Measurements from ENCODE around the gene ZSWIM4.
"Not testable (repeated sequence)": the region's sequence is repeated elsewhere in the genome, so short reads cannot be mapped to it uniquely, and the experiment has no call there.

The ZSWIM4 gene

DNA sequence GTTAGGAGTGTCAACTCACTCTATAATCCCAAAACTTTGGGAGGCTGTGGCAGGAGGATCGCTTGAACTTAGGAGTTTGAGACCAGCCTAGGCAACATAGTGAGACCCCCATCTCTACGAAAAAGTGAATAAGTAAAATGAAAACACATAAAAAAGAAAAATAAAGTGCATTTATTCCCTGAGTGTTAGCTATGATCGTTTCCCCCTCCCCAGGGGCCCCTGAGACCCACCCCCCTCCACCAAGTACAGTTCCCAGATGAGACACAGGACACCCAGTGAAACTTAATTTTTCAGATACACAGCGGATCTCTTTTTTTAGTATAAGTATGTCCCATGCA is 53.1 kb downstream of the ZSWIM4 start:
- no peaks in the 10 kb centered on the region for H3K9me3 ChIP-seq (ENCODE audit: control insufficient read depth in 1 of 2, low read length in 2 of 2)
- H3K36me3 ChIP-seq (ENCODE audit: control insufficient read depth in 1 of 2, insufficient read depth in 2 of 2, low read length in 2 of 2): peaks cover 0 to 26% of the 10 kb centered on the region in 2 donors
- no peak overlapping the region for H3K4me3 ChIP-seq (ENCODE audit: low read depth in 1 of 2, low read length in 2 of 2)
- H3K27me3 ChIP-seq (ENCODE audit: low read depth, low read length): no peaks in the 10 kb centered on the region
- H3K4me1 ChIP-seq (ENCODE audit: control insufficient read depth in 1 of 2, insufficient read depth in 2 of 2, low read length in 2 of 2): peaks cover 14 to 34% of the 10 kb centered on the region in 2 donors
- peak overlapping the region; percentile 99 for H3K27ac ChIP-seq (ENCODE audit: low read length)

DNA sequence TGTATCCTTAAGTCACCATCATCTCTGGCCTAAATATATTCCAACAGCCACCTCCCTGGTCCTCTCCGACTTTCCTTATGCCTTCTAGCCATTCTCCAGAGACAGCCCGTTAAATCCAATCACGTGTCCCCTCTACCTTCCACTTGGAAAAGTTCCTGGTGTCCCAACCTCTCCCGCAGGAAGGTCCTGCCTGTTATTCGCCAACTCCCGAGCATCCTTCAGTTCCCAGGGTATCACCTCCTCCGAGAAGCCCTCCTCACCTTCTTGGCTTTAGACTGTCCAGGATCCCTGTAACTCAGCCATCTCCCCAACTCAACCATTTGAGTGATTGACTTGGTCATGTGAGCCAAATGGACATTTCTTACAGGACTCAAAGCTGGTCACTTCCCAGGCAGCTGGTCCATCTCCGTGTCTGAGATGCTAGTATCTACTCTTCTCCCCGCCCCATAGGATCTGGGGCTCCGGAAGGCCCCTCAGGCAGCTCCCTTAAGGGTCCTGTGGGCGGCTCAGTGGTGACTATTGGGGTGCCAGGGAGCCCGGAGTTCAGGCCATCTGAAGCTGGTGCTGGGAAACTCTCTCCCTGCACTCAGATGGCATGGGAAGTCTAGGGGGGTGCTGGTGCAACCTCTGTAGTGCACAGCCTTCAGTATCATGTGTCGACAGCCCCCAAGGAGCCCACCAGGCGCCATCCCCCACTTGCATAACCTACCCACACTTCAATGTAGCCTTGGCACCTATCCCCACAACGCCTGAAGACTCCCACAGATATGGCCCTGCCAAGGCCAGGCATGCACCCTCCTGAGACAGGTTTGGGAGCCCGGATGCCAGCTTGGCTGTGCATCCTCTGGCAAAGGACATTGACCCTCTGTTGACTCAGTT is 53.8 kb downstream of the ZSWIM4 start:
- Histone ChIP-seq H3K27ac (ENCODE audit: low read length) (peak overlapping the region; percentile 84), H3K4me1 (ENCODE audit: control insufficient read depth in 1 of 2, insufficient read depth in 2 of 2, low read length in 2 of 2) (peaks cover 9 to 27% of the 10 kb centered on the region in 2 donors), H3K36me3 (ENCODE audit: control insufficient read depth in 1 of 2, insufficient read depth in 2 of 2, low read length in 2 of 2) (peaks cover 0 to 26% of the 10 kb centered on the region in 2 donors), H3K9me3 (ENCODE audit: control insufficient read depth in 1 of 2, low read length in 2 of 2) (no peaks in the 10 kb centered on the region), H3K4me3 (ENCODE audit: low read depth in 1 of 2, low read length in 2 of 2) (peak overlapping the region in 1 of 2 donors; percentile 6), H3K27me3 (ENCODE audit: low read depth, low read length) (no peaks in the 10 kb centered on the region)

DNA sequence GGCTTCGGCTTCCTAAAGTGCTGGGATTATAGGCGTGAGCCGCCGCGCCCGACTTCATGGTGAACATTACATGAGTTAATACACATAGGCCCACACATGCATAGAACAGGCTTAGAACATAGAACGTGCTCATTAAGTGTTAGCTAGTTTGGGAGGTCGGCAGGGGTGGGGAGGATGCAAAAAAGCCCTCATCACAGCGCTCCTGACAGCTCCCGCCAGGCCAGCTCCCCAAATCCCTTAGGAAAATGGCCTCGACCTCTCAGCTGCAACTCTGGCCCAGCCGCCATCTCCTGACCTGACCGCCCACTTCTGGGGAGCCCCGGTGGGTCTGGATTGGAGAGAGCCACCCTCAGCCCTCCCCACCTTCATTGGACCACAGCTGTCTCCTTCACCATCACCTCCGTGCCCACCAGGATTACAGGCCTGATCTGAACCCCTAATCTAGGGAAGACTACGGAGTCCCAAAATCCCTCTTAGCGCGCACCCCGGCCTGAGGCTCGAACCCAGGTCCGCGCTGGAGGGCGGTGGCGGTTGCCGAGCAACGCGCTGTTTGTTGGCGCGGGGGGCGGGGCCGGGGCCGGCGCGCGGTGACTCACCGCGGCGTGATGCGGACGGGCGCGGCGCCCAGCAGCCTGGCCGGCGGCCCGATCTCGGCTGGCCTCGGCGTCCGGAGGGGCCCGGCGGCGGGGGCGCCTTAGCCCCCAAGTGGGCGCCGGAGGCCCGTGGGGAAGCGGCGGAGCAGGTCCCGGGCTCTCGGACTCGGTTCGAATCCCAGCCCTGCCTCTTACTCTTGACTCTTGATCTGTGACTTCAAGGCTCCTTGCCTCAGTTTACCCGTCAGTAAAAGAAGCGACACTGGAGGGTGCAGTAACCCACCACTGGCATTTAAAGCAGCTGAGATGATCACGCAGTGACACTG is 55.0 kb downstream of the ZSWIM4 start:
- Histone ChIP-seq H3K27ac (ENCODE audit: low read length) (peak overlapping the region; percentile 98), H3K4me1 (ENCODE audit: control insufficient read depth in 1 of 2, insufficient read depth in 2 of 2, low read length in 2 of 2) (peaks cover 9 to 24% of the 10 kb centered on the region in 2 donors), H3K9me3 (ENCODE audit: control insufficient read depth in 1 of 2, low read length in 2 of 2) (no peaks in the 10 kb centered on the region), H3K4me3 (ENCODE audit: low read depth in 1 of 2, low read length in 2 of 2) (peak overlapping the region; percentile 36 to 57), H3K36me3 (ENCODE audit: control insufficient read depth in 1 of 2, insufficient read depth in 2 of 2, low read length in 2 of 2) (peaks cover 0 to 26% of the 10 kb centered on the region in 2 donors), H3K27me3 (ENCODE audit: low read depth, low read length) (no peaks in the 10 kb centered on the region)

DNA sequence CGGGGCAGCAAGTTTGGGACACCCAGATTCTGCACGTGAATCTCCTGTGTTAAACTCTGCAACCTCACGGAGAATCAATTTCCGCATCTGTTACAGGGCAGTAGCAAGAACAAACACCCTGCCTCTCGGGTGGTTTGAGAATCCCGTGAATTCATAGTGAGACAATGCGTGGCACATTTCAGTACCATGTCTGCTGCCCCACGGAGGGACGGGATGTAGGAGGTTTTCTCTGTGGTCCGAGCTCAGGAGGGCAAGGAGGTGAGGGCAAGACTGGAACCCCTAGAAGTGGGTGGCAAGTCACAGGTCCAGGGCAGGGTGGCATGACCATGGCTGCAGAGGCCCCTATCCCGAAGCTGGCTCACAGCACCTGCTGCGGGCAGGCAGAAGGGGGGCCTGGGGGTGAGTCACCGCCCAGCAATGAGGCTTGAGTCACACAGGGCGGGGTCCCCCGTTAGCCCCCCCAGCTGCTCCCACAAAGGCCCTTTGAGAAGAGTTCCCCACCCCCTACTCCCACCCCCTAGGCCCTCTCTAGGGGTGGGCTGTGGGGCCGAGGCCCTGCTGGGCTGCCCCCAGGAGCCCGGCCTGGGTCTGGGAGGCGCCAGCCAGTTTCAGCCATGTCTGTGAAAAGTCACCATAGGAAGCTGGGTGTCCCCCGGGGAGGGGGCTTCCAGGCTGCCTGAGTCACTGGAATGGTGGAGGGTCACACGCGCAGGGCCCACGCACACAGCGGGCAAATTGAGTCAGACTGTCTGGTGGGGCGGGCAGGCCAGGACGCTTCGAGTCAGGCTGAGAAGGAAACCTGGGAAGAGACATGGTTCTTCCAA is 55.9 kb downstream of the ZSWIM4 start:
- H3K36me3 ChIP-seq (ENCODE audit: control insufficient read depth in 1 of 2, insufficient read depth in 2 of 2, low read length in 2 of 2): peaks cover 0 to 24% of the 10 kb centered on the region in 2 donors
- peaks cover 9 to 24% of the 10 kb centered on the region in 2 donors for H3K4me1 ChIP-seq (ENCODE audit: control insufficient read depth in 1 of 2, insufficient read depth in 2 of 2, low read length in 2 of 2)
- no peaks in the 10 kb centered on the region for H3K27me3 ChIP-seq (ENCODE audit: low read depth, low read length)
- peak overlapping the region; percentile 98 for H3K27ac ChIP-seq (ENCODE audit: low read length)
- no peaks in the 10 kb centered on the region for H3K9me3 ChIP-seq (ENCODE audit: control insufficient read depth in 1 of 2, low read length in 2 of 2)
- H3K4me3 ChIP-seq (ENCODE audit: low read depth in 1 of 2, low read length in 2 of 2): peak overlapping the region; percentile 36 to 57

DNA sequence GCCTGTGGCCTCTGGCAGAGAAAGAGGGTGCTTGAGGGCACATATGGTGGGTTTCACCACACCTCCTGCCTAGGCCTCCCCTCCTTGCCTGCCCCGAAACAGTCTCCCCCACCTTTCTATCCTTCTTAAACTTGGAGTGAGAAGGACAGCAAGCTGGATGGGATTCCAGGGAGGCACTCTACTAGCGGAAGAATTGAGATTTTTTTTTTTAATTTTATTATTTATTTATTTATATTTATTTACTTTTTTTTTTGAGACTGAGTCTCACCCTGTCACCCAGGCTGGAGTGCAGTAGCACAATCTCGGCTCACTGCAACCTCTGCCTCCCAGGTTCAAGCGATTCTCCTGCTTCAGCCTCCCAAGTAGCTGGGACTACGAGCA is 56.5 kb downstream of the ZSWIM4 start:
- Histone ChIP-seq H3K4me1 (ENCODE audit: control insufficient read depth in 1 of 2, insufficient read depth in 2 of 2, low read length in 2 of 2) (peaks cover 9 to 24% of the 10 kb centered on the region in 2 donors), H3K4me3 (ENCODE audit: low read depth in 1 of 2, low read length in 2 of 2) (peak overlapping the region in 1 of 2 donors; percentile 36), H3K36me3 (ENCODE audit: control insufficient read depth in 1 of 2, insufficient read depth in 2 of 2, low read length in 2 of 2) (peaks cover 0 to 20% of the 10 kb centered on the region in 2 donors), H3K27ac (ENCODE audit: low read length) (peak overlapping the region; percentile 98)
- H3K27me3 ChIP-seq (ENCODE audit: low read depth, low read length); H3K9me3 ChIP-seq (ENCODE audit: control insufficient read depth in 1 of 2, low read length in 2 of 2): not testable (repeated sequence)

DNA sequence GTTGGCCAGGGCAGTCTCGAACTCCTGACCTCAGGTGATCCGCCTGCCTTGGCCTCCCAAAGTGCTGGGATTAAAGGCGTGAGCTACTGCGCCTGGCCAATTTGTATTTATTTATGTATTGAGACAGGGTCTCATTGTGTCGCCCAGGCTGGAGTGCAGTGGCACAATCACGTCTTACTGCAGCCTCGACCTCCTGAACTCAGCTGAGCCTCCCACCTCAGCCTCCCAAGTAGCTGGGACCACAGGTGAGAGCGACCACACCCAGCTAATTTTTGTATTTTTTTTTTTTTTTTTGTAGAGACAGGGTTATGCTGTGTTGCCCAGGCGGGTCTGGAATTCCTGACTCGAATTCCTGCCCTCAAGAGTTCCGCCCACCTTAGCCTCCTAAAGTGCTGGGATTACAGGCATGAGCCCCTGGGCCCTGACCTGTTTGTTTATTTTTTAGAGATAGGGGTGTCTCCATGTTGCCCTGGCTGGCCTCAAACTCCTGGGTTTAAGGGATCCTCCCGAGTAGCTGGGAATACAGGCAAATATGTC is 57.0 kb downstream of the ZSWIM4 start:
- not testable (repeated sequence) for H3K27me3 ChIP-seq (ENCODE audit: low read depth, low read length); H3K27ac ChIP-seq (ENCODE audit: low read length); H3K9me3 ChIP-seq (ENCODE audit: control insufficient read depth in 1 of 2, low read length in 2 of 2); H3K4me3 ChIP-seq (ENCODE audit: low read depth in 1 of 2, low read length in 2 of 2)
- Histone ChIP-seq H3K4me1 (ENCODE audit: control insufficient read depth in 1 of 2, insufficient read depth in 2 of 2, low read length in 2 of 2) (peaks cover 9 to 24% of the 10 kb centered on the region in 2 donors), H3K36me3 (ENCODE audit: control insufficient read depth in 1 of 2, insufficient read depth in 2 of 2, low read length in 2 of 2) (peaks cover 0 to 15% of the 10 kb centered on the region in 2 donors)

DNA sequence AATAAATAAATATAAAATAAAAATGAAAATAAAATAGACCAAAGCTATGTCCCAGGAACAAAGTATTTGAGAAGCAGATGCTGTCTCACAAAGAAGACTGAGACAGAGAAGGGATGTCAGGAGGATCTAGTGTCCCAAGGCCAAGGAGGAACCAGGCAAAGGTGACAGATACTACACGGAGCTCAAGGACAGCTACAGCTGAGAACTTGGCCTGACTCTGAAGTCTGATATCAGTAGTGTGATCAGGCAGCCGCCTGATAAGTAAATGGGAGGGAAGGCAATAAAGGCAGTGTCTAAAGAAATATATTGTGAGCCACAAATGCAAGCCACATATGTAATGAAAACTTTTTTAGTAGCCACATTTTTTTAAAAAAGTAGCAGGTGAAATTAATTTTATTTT is 61.3 kb downstream of the ZSWIM4 start:
- no peak overlapping the region for H3K4me3 ChIP-seq (ENCODE audit: low read depth in 1 of 2, low read length in 2 of 2)
- H3K36me3 ChIP-seq (ENCODE audit: control insufficient read depth in 1 of 2, insufficient read depth in 2 of 2, low read length in 2 of 2): peaks cover 0 to 2% of the 10 kb centered on the region in 2 donors
- H3K27ac ChIP-seq (ENCODE audit: low read length): no peak overlapping the region

DNA sequence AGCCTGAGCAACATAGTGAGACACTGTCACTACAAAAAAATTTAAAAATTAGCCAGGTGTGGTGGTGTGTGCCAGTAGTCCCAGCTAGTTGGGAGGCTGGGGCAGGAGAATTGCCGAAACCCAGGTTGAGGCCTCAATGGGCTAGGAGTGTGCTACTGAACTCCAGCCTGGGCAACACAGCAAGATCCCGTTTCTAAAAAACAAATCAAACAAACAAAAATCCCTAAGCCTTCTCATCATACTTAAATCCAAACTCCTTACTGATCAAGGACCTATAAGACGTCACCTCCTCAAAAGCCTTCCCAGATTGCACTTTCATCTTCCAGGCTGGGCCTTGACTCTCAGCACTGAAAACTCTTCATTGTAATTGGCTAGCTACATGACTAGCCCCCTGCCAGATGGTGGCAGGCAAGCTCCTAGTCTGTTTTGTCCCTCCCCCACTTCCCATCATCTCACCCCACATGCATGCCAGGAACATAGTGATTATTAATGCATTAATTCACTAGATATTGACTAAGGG is 64.2 kb downstream of the ZSWIM4 start:
- Histone ChIP-seq H3K27me3 (ENCODE audit: low read depth, low read length) (no peaks in the 10 kb centered on the region), H3K4me1 (ENCODE audit: control insufficient read depth in 1 of 2, insufficient read depth in 2 of 2, low read length in 2 of 2) (peaks cover 5 to 8% of the 10 kb centered on the region in 2 donors), H3K27ac (ENCODE audit: low read length) (no peak overlapping the region), H3K4me3 (ENCODE audit: low read depth in 1 of 2, low read length in 2 of 2) (no peak overlapping the region), H3K9me3 (ENCODE audit: control insufficient read depth in 1 of 2, low read length in 2 of 2) (no peaks in the 10 kb centered on the region), H3K36me3 (ENCODE audit: control insufficient read depth in 1 of 2, insufficient read depth in 2 of 2, low read length in 2 of 2) (no peaks in the 10 kb centered on the region)

More for the DNA sequence above, 61.3 kb downstream of the ZSWIM4 start:
- no peaks in the 10 kb centered on the region for H3K9me3 ChIP-seq (ENCODE audit: control insufficient read depth in 1 of 2, low read length in 2 of 2)
- H3K27me3 ChIP-seq (ENCODE audit: low read depth, low read length): no peaks in the 10 kb centered on the region
- peaks cover 2 to 5% of the 10 kb centered on the region in 2 donors for H3K4me1 ChIP-seq (ENCODE audit: control insufficient read depth in 1 of 2, insufficient read depth in 2 of 2, low read length in 2 of 2)

DNA sequence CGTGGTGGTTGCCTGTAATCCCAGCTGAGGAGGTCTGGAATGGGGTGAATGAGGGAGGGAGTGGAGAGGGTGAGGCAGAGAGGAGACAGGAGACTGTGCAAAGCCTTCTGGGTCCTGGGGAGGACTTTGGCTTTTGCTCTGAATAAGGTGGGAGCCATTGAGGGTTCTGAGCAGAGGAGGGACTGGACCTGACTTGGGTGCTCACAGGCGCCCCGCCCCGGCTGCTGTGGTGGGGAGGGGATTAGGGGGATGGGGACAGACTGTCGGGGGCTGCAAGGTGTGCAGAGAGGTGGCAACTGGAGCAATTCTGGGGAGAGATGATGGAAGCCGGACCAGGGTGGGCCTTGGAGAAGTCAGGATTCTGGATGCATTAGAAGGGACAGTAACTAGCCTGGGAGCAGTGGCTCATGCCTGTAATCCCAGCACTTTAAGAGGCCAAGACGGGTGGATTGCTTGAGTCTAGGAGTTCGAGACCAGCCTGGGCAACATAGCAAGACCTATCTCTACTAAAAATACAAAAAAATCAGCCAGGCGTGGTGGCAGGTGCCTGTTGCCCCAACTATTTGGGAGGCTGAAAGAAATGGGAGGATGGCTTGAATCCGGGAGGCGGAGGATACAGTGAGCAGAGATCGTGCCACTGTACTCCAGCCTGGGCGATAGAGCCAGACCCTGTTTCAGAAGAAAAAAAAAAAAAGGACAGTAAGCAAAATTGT is 65.6 kb downstream of the ZSWIM4 start:
- Histone ChIP-seq H3K27ac (ENCODE audit: low read length) (peak overlapping the region; percentile 86), H3K27me3 (ENCODE audit: low read depth, low read length) (no peaks in the 10 kb centered on the region), H3K9me3 (ENCODE audit: control insufficient read depth in 1 of 2, low read length in 2 of 2) (no peaks in the 10 kb centered on the region), H3K36me3 (ENCODE audit: control insufficient read depth in 1 of 2, insufficient read depth in 2 of 2, low read length in 2 of 2) (no peaks in the 10 kb centered on the region), H3K4me3 (ENCODE audit: low read depth in 1 of 2, low read length in 2 of 2) (peak overlapping the region; percentile 59 to 67), H3K4me1 (ENCODE audit: control insufficient read depth in 1 of 2, insufficient read depth in 2 of 2, low read length in 2 of 2) (peaks cover 8 to 10% of the 10 kb centered on the region in 2 donors)

DNA sequence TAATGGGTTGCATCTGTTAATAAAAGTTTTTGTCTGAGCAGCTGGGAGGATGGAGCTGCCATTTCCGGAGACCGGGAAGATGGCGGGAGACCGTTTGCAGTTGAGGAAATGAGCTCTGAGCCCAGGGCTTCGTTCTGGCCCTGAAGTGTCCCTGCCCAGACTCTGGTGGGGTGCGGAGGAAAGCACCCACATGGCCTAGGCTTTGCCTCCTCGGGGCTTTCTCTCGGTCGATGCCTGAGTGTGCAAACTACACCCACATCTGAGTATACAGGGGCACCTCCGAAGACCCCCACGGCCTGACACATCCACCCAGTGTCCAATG is 66.1 kb downstream of the ZSWIM4 start:
- Histone ChIP-seq H3K27me3 (ENCODE audit: low read depth, low read length) (no peaks in the 10 kb centered on the region), H3K4me1 (ENCODE audit: control insufficient read depth in 1 of 2, insufficient read depth in 2 of 2, low read length in 2 of 2) (peaks cover 10 to 15% of the 10 kb centered on the region in 2 donors), H3K27ac (ENCODE audit: low read length) (peak overlapping the region; percentile 86), H3K36me3 (ENCODE audit: control insufficient read depth in 1 of 2, insufficient read depth in 2 of 2, low read length in 2 of 2) (no peaks in the 10 kb centered on the region), H3K9me3 (ENCODE audit: control insufficient read depth in 1 of 2, low read length in 2 of 2) (no peaks in the 10 kb centered on the region), H3K4me3 (ENCODE audit: low read depth in 1 of 2, low read length in 2 of 2) (peak overlapping the region; percentile 59 to 67)

All from muscle layer of duodenum (tissue), 2 donors.